Measurements from ENCODE around the gene PRR5L.

- no peak for TF ChIP-seq POLR2A (IDR thresholded peaks at IDR 0.05; ENCODE audit: low read length)
- TF ChIP-seq GATA1 (IDR thresholded peaks at IDR 0.05; ENCODE audit: low read depth, low read length), result no peak
These were observed 179.1 kb downstream of the PRR5L start for GRCh38 chr11:36475192-36475591.

Measured in erythroblast (primary cell).